GM12891 (cell line): Measurements from ENCODE around the gene LHX3.

Experiments
- DNase-seq: peaks from one replicate; pipeline ENCODE4 v3.0.0; 2011; ENCODE audit warnings: low spot score; ENCODE audit not compliant: insufficient read length
- FAIRE-seq: peaks from 2 replicates; lab custom pipeline; 2011; peaks lifted over from hg19 to GRCh38; lab: Jason Lieb, UNC
- PAX5 ChIP-seq: IDR thresholded peaks from 2 replicates; pipeline ENCODE4 v1.6.1; 2011; ENCODE audit warnings: low read length, moderate library complexity, mild to moderate bottlenecking; ENCODE audit not compliant: insufficient read depth, severe bottlenecking
- POLR2A ChIP-seq: IDR thresholded peaks from 2 replicates; pipeline ENCODE4 v1.6.1; 2011; ENCODE audit warnings: low read depth, low read length, control low read depth
- POLR2AphosphoS5 ChIP-seq: IDR thresholded peaks from 2 replicates; pipeline ENCODE4 v1.6.1; 2011; ENCODE audit warnings: low read depth, low read length, control low read depth
- POU2F2 ChIP-seq: IDR thresholded peaks from 2 replicates; pipeline ENCODE4 v1.6.1; 2011; ENCODE audit warnings: low read depth, mild to moderate bottlenecking, control low read depth, low read length, moderate library complexity
- SPI1 ChIP-seq: IDR thresholded peaks from 2 replicates; pipeline ENCODE4 v1.6.1; 2011; ENCODE audit warnings: low read depth, low read length, control low read depth
- TAF1 ChIP-seq: IDR thresholded peaks from 2 replicates; pipeline ENCODE4 v1.6.1; 2011; ENCODE audit warnings: low read depth, low read length, control low read depth

Gene LHX3

DNA sequence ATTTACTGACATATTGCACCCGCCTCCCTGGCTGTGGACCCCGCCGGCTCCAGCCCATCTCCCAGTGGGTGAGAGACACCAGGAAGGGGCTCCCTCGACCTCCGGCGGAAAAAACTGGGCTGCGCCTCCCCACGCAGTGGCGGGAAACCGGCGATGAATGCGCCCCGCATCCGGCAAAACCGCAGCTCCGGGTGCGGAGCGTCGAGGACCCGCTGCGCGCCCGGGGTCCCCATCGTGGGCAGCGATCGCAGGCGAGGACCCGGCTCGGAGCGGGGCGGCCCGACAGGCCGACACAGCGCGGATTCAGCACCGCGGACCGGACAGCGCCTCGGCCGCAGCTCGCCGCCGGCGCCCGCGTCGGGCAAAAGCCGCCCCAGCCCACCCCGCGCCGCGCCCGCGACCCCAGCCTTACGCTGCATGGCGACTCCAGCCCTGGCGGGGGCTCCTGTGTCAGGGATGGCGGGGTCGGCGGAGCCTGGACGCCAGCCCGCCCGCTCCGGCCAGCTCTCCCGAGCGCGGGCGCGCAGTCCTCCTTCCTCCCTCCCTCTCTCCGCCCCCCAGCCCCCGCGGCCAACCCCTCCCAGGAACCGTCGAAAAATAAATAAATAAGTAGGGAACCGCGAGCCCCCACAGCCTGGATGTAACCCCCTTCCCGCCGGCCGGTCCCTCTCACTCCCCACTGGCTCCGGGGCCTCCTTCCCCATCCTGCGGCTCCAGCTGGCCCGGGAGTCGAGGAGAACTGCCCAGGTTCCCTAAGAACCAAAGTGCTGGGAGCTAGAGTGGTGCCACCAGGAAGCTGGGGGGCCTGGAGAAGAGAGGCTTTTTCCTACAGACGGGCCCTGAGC, 3.1 kb downstream of the LHX3 start:
- TF ChIP-seq PAX5: no peak
- no peak for TF ChIP-seq TAF1
- TF ChIP-seq SPI1: no peak
- TF ChIP-seq POLR2A: no peak
- TF ChIP-seq POU2F2: no peak
- no peak for TF ChIP-seq POLR2AphosphoS5
- FAIRE-seq: no peak
- no peak for DNase-seq

DNA sequence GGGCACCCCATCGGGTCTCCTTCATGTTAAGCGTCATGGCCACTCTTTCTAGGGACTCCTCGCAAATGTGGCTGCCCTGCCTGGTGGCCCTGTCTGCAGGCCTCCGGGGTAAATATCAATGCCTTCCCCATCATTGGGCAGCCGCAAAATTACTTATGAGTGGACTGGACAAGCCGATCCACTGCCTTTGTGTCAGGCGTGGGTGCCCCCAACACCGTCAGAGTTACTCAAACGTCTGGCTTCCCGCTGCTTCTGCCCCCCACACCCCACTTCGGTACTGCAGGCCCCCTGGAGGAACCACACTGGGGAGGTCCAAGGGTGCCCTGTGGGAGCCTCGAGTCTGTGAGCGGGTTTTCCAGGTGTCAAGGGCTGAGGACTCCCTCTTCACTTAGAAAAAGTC, 3.8 kb downstream of the LHX3 start:
- no peak for FAIRE-seq
- TF ChIP-seq POU2F2 (no peak), SPI1 (no peak), TAF1 (no peak), POLR2AphosphoS5 (no peak), PAX5 (no peak), POLR2A (no peak)
- no peak for DNase-seq

DNA sequence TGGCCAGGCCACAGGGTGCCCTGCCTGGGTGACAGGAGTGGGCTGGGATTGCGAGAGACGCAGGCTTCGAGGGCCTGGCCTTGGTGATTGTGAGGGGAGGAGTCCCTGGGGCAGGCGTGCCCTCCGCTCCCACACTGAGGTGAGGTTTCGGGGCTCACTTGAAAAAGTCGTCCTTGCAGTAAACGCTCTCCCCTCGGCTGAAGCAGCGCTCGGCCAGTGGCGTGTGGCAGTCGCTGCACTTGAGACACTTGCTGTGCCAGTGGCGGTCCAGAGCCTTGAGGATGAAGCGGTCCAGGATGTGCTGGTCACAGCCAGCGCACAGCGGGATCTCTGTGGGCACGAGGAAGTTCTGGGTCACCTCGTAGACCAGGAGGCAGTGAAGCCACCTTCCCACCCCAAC, 4.5 kb downstream of the LHX3 start:
- TF ChIP-seq POLR2AphosphoS5 (no peak), POLR2A (no peak), SPI1 (no peak), PAX5 (no peak), TAF1 (no peak), POU2F2 (no peak)
- FAIRE-seq: no peak
- no peak for DNase-seq

DNA sequence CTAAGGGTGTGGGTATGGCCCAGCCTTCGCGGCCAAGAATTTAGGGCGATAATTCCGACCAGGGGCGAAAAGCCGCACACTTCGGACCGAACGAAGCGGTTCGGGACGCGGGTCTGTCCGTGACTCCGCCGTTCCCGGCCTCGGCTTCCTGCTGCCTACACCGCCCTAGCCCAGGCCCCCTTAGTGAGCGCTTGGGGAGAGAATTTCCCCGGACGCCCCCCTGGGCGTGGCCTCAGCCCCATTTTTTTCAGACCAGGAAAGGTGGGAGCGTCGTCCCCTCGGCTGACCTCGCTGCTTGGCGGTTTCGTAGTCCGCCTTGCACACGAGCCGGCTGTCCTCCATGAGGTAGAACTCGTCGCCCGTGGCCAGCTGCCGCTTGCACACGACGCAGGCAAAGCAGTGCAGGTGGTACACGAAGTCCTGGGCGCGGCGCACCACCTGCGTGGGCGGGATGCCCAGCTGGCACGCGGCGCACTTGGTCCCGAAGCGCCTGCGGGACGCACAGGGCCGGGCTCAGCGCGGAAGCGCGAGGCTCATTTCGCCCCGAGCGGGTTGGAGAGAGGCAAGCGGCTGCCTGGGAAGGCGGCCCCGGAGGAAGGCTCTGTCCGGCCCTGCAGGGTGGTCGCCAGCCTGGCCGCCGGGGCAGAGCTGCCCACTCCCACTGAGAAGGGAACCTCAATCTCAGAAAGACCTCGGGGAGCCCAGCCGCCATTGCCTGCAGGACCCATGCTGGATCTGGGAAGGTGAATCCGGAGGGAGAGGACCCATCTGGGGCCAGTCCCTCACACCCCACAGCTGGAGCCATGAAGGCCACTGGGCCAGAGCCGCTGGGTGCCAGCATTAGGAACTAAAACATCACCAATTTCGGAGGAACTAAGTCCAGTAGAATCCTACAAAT, 5.3 kb downstream of the LHX3 start:
- no peak for TF ChIP-seq SPI1
- TF ChIP-seq PAX5: no peak
- no peak for TF ChIP-seq TAF1
- no peak for TF ChIP-seq POU2F2
- no peak for TF ChIP-seq POLR2AphosphoS5
- no peak for TF ChIP-seq POLR2A
- DNase-seq (no peak), FAIRE-seq (no peak)

DNA sequence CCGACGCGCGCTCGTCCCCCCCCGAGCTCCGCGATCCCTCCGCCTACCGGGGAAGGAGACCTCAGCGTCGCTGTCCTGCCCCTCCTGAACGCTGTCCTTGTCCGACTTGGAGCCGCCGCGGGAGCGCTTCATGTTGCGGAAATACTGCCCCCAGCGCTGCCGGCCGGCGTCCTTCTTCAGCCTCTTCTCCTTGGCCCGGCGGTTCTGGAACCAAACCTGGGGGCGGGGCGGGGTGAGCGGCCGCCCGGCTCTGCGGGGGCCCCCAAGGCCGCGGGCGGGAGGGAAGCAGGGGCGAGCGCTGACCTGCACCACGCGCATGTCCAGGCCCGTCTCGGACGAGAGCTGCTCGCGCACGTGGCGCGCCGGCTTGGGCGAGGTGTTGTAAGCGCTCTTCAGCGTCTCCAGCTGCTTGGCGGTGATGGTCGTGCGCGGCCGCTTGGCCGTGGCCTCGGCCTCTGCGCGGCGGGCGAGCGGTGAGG, 6.3 kb downstream of the LHX3 start:
- DNase-seq (no peak), FAIRE-seq (no peak)
- TF ChIP-seq SPI1 (no peak), PAX5 (no peak), POLR2AphosphoS5 (no peak), TAF1 (no peak), POLR2A (no peak), POU2F2 (no peak)

DNA sequence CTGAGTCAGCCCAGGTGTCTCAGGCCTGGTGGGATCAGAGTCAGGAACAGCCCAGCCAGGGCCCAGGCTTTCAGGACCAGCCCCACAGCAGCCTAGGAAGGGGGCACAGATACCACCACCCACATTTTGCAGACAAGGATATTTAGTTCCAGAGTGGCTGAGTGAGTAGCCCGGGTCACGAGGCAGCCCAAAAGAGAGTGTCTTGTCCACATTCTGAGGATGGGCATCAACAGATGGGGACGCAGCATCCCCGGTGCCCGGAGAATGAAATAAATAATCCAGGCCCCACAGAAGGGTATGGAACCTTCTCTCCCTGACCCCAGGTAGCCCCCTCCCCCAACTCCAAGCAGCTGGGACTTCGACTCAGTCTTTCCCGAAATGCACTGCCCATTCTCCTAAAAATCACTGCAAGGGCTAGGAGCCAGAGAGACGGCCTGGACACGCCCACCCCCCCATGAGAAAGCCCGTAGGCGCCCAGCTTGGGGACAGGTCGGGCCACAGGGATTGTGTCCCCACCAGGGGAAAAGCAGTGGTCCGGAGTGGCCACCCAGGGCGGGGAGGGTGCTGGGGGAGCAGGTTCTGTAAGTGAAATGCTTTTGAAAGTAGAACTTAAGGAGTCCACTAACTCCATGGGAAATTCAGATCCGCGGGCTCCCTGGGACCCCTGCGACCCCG, 6.9 kb downstream of the LHX3 start:
- TF ChIP-seq POLR2A (no peak), POLR2AphosphoS5 (no peak), TAF1 (no peak), POU2F2 (no peak), PAX5 (no peak), SPI1 (no peak)
- no peak for FAIRE-seq
- no peak for DNase-seq

DNA sequence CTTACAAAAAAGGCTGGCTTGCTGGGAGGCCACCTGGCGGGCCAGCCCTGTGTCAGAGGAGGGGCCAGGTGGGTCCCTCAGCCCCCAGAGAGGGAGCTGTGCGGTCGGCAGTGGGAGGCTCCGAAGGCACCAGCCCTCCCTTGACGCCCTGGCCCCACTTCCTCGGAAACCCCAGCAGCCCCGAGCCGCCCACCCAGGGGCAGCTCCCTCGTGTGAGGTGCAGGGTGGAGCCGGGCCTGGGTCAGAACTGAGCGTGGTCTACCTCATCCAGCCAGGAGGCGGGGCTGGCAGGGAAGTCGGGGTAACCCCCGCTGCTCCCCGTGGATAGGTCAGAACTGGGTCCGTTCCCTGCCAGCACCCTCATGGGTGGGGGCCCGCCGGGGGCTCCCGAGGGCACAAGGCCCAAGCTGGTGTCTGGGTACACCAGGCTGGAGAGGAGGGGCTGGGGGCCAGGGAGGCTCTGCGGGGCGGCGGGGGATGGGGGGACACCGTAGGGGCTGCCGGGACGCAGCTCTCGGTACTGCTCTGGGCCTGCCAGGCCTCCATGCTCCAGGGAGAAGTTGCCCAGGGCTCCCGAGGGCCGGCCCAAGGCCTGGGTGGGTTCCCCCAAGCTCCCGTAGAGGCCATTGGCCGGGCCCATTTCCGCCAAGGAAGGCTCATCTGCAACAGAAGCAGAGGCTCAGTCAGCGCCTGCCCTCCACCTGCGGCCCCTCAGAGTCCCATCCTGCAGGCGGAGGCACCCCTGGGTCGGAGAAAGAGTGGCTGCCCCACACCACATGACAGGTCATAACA, 7.6 kb downstream of the LHX3 start:
- TF ChIP-seq TAF1 (no peak), PAX5 (no peak), SPI1 (no peak), POLR2AphosphoS5 (no peak), POU2F2 (no peak), POLR2A (no peak)
- FAIRE-seq (no peak), DNase-seq (no peak)

DNA sequence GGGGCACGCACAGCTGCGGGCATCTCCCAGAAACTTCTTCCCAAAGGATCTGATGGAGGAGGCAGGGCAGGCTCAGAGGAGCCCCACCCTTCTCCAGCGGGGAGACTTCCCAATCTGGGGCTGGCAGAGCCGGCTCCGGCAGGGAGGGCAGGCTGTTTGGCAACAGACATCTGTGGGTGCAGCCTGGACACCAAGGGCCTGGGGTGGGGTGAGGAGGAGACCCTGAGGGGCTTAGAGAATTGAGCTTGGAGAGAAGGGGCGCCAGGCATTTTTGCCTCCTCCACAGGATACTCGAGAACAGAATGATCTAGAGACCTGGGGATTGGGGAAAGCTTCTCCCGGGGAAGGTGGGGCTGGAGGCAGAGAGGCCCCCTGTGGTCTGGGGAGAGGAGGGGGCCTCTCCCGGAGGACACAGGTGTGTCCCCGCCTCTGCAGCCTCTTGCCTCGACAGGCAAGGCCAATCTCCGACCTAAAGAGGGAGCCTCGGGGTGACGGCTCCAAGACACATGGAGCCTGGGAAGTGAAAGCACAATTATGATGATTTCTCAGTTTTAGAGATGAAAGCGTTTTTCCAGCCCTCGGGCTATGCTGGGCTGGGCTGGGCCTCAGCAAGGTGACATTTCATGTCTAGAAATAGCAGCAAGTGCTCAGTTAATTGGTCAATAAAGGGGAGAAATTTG, 8.4 kb downstream of the LHX3 start:
- FAIRE-seq: no peak
- DNase-seq: no peak
- TF ChIP-seq POU2F2 (no peak), TAF1 (no peak), SPI1 (no peak), POLR2AphosphoS5 (no peak), POLR2A (no peak), PAX5 (no peak)
